CD4-positive, alpha-beta T cell (primary cell): ENCODE results near the gene CD247. TPM values are rescaled to one million over a fixed set of nuclear protein-coding genes. Genes with fewer than 3 reads are reported as not detected.
A peak's percentile ranks its signal among the peaks of the same experiment; 100 is the strongest.

ENCODE experiments used
- ATAC-seq: fragments of 200-7000 bp; cut with Tn5 transposase; one replicate; pipeline ENCODE4 v1.10.0; 2022; ENCODE audit warnings: mild to moderate bottlenecking; ENCODE audit not compliant: poor library complexity
- CTCF ChIA-PET: fragments of 350-600 bp; sonication (Branson Sonifier 250); formaldehyde crosslinking; loops from one replicate; lab custom pipeline; 2021; ENCODE audit warnings: antibody characterized with exemption, inconsistent platforms; lab: Charles Lee
- POLR2A ChIA-PET: fragments of 350-600 bp; sonication (Branson Sonifier 250); formaldehyde crosslinking; loops from one replicate; lab custom pipeline; 2021; ENCODE audit warnings: antibody characterized with exemption, inconsistent platforms; lab: Charles Lee
- DNase-seq, 14 experiments: peaks; one replicate each; pipeline ENCODE4 v3.0.0-alpha.2; 2013 to 2020; ENCODE audit warnings: mixed read lengths in 2 of 14
- H3K27ac ChIP-seq, 2 donors: one replicate each; pipeline versions ENCODE4 v1.5.1 to v1.7.0; 2013; ENCODE audit warnings: low read length in 2 of 2, low read depth in 1 of 2, mild to moderate bottlenecking in 1 of 2
- H3K27me3 ChIP-seq, 2 experiments: 1 replicate in 1 of 2; 2 replicates in 1 of 2; pipeline versions ENCODE4 v1.6.1 to v1.7.0; 2013; ENCODE audit warnings: low read length in 2 of 2, control low read depth in 1 of 2, mild to moderate bottlenecking in 1 of 2, moderate library complexity in 1 of 2; ENCODE audit not compliant: insufficient read depth in 2 of 2, control insufficient read depth in 1 of 2
- H3K36me3 ChIP-seq: one replicate; pipeline ENCODE4 v1.6.1; 2013; ENCODE audit warnings: low read length, control low read depth; ENCODE audit not compliant: insufficient read depth
- H3K4me1 ChIP-seq: one replicate; pipeline ENCODE4 v1.6.1; 2013; ENCODE audit warnings: low read length, control low read depth; ENCODE audit not compliant: insufficient read depth
- H3K4me3 ChIP-seq: one replicate; pipeline ENCODE4 v1.5.1; 2013; ENCODE audit warnings: mild to moderate bottlenecking, low read length, moderate library complexity
- H3K9me3 ChIP-seq, 2 experiments: 1 replicate in 1 of 2; 2 replicates in 1 of 2; pipeline versions ENCODE4 v1.6.1 to v1.7.0; 2013; ENCODE audit warnings: low read length in 2 of 2, mild to moderate bottlenecking in 2 of 2, control low read depth in 1 of 2, moderate library complexity in 1 of 2; ENCODE audit not compliant: control insufficient read depth in 1 of 2, insufficient read depth in 1 of 2
- H3K27ac Mint-ChIP-seq: one replicate; pipeline ENCODE4 v1.8.0; 2020; ENCODE audit warnings: mixed read lengths
- H3K27me3 Mint-ChIP-seq: one replicate; pipeline ENCODE4 v1.8.0; 2021; ENCODE audit warnings: mixed read lengths
- H3K36me3 Mint-ChIP-seq: one replicate; pipeline ENCODE4 v1.8.0; 2021; ENCODE audit warnings: low read depth, mixed read lengths
- H3K4me1 Mint-ChIP-seq: one replicate; pipeline ENCODE4 v1.8.0; 2021; ENCODE audit warnings: low read depth, mixed read lengths
- H3K4me3 Mint-ChIP-seq: one replicate; pipeline ENCODE4 v1.8.0; 2020; ENCODE audit warnings: mild to moderate bottlenecking, mixed read lengths
- H3K9me3 Mint-ChIP-seq: one replicate; pipeline ENCODE4 v1.8.0; 2020; ENCODE audit warnings: mixed read lengths
- CTCF ChIP-seq: fragments of 200-600 bp; IDR thresholded peaks from one replicate; pipeline ENCODE4 v1.8.0; 2022; ENCODE audit warnings: antibody characterized with exemption, mild to moderate bottlenecking
- intact Hi-C, 2 experiments: fragments of 100-400 bp; cut with DNase I in 1 of 2; cut with micrococcal nuclease in 1 of 2; formaldehyde crosslinking; loops; one replicate each; pipeline versions ENCODE4 v1.15.1 to v1.9.0; 2023 to 2025; cut with DNase I, micrococcal nuclease
- total RNA-seq, 174 experiments: library from RNA in 2 of 174; stranded (reverse) in 2 of 174; gene quantifications; one replicate each; pipeline ENCODE4 v1.2.3 and lab custom pipeline; 2021 to 2026

The CD247 gene
- total RNA-seq, 2 experiments from 2014 or later: 355 to 378 TPM

DNA sequence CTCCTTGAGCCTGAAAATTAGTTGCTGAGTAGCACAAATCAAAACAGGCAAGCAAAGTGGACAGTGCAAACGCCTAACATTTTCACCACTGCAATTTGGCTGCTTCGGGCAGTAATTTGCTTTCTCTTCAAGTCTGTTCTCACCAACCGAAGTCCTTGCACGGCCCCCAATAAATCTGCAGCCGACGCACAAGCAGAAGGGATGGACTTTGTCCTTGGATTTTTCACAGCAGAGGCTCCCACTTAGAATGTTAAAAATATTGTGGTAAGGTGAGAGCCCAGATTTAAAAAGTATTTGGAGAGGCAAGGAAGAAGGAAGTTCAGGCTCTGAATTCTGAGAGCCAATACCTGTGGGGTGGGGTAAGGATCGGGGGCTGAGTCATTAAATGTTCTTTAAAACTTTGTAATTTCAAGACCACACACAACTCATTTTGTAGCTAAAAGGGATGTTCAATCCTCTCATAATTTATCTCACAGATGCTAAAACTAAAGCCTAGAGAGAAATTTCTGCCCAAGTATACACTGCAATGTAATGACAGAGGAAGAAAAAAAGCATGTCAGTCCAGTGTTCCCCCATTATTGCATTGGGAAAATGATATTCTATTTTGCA, 6.2 kb downstream of the CD247 start:
- Histone ChIP-seq H3K27me3 (no peaks in the 10 kb centered on the region), H3K4me3 (peak overlapping the region; percentile 89), H3K9me3 (no peaks in the 10 kb centered on the region), H3K4me1 (peaks cover 75% of the 10 kb centered on the region), H3K36me3 (peaks cover 62% of the 10 kb centered on the region), H3K27ac (peak overlapping the region; percentile 37 to 72)
- Mint-ChIP-seq H3K4me1 (peaks cover 94% of the 10 kb centered on the region), H3K27ac (peak overlapping the region; percentile 100), H3K9me3 (no peaks in the 10 kb centered on the region), H3K36me3 (peaks cover 96% of the 10 kb centered on the region), H3K27me3 (no peaks in the 10 kb centered on the region), H3K4me3 (peak overlapping the region; percentile 87)
- no peak for TF ChIP-seq CTCF
- DNase-seq (peak in 1 of 14 experiments; percentile 40), ATAC-seq (no peak)
- ChIA-PET POLR2A (interaction anchor here (0.7 to 5.8 kb wide), 4 partner anchors 20 to 403 kb away, joined by 3 to 45 read pairs (median 4); no protein-coding TSS in a partner anchor), CTCF (no interaction called here)
- intact Hi-C loops: loop anchor here in 1 of 2 experiments (2.0 kb wide), 1 partner anchor 13 kb away; no protein-coding TSS in a partner anchor

DNA sequence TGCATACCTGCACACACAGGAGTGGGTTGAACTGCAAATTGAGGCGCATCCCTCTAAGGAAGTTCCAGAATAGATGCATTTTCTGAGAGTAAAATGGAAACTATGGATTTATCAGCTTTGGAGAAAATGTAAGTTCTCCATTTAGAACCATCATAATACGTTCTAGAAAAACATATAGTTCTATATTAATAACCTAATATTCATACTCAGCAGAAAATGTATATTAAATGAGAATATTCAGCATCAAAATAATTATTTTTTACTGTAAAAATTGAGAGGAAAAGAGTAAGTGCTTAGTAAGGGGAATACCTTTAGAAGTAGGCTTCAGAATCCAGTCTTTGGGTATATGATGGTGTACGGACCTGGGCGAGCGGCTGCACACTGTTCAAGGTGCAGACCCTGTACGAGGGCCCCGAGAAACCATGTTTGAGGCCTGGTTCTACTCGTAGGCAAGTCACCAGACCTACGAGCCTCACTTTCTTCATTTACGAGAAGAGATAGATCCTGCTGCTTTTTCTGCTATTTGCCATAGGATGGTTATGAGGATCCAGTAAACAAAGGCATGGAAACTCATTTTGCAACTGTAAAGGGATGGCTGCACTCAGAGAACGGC, 6.8 kb downstream of the CD247 start:
- Mint-ChIP-seq H3K27me3 (no peaks in the 10 kb centered on the region), H3K36me3 (peaks cover 95% of the 10 kb centered on the region), H3K9me3 (no peaks in the 10 kb centered on the region), H3K27ac (peak overlapping the region; percentile 100), H3K4me1 (peaks cover 90% of the 10 kb centered on the region), H3K4me3 (peak overlapping the region; percentile 87)
- H3K4me1 ChIP-seq: peaks cover 82% of the 10 kb centered on the region
- H3K36me3 ChIP-seq: peaks cover 65% of the 10 kb centered on the region
- ChIA-PET POLR2A (interaction anchor here (0.8 to 5.8 kb wide), 3 partner anchors 15 to 56 kb away, joined by 3 to 45 read pairs (median 5); no protein-coding TSS in a partner anchor), CTCF (interaction anchor here (1.3 to 1.6 kb wide), 3 partner anchors 10 to 55 kb away, joined by 3 to 5 read pairs (median 3); no protein-coding TSS in a partner anchor)
- H3K27me3 ChIP-seq: no peaks in the 10 kb centered on the region
- DNase-seq (peak in 1 of 14 experiments; percentile 25), ATAC-seq (no peak)
- intact Hi-C loops: no loop called here
- H3K27ac ChIP-seq: peak overlapping the region; percentile 37 to 72
- TF ChIP-seq CTCF: no peak
- peak overlapping the region; percentile 89 for H3K4me3 ChIP-seq
- no peaks in the 10 kb centered on the region for H3K9me3 ChIP-seq

GRCh38 chr1:167510881-167511280, 7.4 kb downstream of the CD247 start:
- H3K4me3 Mint-ChIP-seq: peak overlapping the region; percentile 87
- H3K9me3 ChIP-seq: no peaks in the 10 kb centered on the region
- peak overlapping the region in 1 of 2 donors; percentile 72 for H3K27ac ChIP-seq
- CTCF ChIA-PET: interaction anchor here (0.8 to 1.8 kb wide), 5 partner anchors 9 to 55 kb away, joined by 3 to 5 read pairs (median 3); no protein-coding TSS in a partner anchor
- intact Hi-C loops: loop anchor here in 1 of 2 experiments (1.0 kb wide), 1 partner anchor 9 kb away; no protein-coding TSS in a partner anchor
- POLR2A ChIA-PET: interaction anchor here (0.8 to 5.8 kb wide), 5 partner anchors 9 to 55 kb away, joined by 3 to 45 read pairs (median 3); no protein-coding TSS in a partner anchor
- H3K4me3 ChIP-seq: peak overlapping the region; percentile 89
- ATAC-seq (peak; percentile 60), DNase-seq (peak in 2 of 14 experiments; percentile 61 to 65)
- TF ChIP-seq CTCF: no peak
- H3K4me1 ChIP-seq: peaks cover 84% of the 10 kb centered on the region
- no peaks in the 10 kb centered on the region for H3K27me3 Mint-ChIP-seq
- peaks cover 95% of the 10 kb centered on the region for H3K36me3 Mint-ChIP-seq
- peak overlapping the region; percentile 100 for H3K27ac Mint-ChIP-seq
- peaks cover 63% of the 10 kb centered on the region for H3K36me3 ChIP-seq
- H3K27me3 ChIP-seq: no peaks in the 10 kb centered on the region
- no peaks in the 10 kb centered on the region for H3K9me3 Mint-ChIP-seq
- H3K4me1 Mint-ChIP-seq: peaks cover 89% of the 10 kb centered on the region
